Measurements from ENCODE around the gene TOP3B.

The TOP3B gene

DNA sequence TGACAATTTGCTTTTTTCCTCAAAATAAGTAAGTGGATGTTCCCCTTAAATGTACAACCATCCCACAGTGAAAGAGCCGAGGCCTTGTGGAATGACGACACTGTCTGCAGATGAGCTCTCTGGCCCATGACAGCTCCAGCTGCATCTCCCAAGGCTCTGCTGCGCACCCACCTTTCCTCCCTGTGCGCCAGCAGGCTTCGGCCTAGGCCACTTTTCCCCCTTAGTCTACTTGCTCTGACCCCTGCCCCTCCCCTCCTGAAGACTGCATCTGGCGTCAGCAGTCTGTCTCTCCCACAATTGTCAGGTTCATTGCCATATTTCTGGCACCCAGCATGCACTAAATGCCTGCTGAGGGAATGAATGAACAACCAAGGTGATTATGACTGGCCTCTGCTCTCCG is 2.0 kb downstream of the TOP3B start:
- DNase-seq, result no peak

DNA sequence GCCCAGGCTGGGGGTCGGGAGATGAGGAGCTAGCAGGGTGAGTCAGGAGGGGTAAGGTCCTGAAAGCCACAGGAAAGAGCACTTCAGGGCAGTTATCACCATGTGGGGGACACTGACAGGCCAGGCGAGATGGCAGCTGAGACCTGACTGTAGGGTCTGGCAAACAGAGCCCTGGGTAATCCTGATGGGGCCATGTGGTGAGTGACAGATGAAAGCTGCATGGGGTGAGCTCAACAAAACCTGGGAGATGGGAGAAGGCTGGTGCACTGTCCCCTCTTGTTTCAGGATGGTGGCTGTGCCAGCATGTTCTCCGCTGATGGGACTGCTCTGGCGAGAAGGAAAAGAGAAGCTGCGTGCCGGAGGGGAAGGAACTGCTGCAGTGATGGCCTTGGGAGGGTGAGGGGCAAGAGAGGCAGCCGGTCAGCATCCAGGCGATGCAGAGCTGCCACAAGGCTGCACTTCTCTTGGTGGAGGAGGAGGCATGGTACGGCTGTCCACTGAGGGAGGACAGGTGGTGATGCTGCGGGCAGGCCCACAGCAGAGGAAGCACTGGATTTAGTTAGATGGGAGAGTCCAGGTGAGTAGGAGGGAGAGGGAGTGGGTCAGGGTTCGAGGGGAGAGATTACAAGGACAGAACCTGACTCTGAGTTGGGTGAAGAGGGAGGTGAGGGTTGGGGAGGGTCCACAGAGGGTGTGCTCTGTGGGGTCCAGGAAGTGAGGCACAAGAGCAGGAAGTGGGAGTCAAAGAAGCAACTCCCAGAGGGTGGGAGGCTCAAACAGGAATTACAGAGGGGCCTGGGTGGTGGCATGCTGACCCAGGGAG is 3.8 kb downstream of the TOP3B start:
- no peak for DNase-seq

DNA sequence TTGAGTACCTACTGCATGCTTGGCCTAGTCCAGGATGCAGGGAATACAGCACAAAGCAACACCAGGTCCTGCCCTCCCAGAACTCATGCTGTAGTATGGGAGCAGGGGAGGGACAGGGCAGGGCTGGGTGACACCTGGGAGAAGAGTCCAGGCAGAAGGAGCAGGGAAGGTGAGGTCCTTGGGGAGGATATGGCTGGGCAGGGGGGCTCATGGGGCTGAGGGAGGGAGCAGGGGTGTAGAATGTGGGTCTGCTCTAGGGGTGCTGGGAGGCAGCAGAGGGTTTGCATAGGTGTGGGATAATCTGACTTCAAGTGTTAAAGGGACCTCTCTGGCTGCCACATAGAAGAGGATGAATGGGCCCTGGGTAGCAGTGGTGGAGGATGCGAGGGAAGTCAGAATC is 4.8 kb downstream of the TOP3B start:
- DNase-seq, result no peak

DNA sequence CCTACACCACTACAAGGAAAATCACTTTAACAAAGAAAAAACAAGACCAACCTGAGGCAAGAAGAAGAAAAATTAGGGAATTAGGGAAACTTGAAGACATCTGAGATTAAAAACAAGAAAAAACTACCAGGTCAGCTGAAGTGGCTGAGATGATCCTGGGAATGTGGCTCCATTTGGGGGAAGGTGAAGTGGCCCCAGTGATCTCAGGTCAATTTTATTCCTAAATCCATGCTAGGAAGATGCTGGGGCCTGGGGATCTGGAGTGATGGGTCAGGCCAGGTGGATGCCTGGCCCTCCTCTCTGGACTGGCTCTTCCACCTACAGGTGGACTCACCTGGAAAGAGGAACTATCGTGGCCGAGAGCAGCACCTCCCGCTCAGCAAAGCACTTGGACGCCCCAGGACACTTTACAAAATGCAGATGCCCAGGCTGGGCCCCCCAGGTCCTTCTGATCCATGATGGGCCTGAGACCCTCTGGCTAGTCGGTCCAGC is 6.7 kb downstream of the TOP3B start:
- no peak for DNase-seq

DNA sequence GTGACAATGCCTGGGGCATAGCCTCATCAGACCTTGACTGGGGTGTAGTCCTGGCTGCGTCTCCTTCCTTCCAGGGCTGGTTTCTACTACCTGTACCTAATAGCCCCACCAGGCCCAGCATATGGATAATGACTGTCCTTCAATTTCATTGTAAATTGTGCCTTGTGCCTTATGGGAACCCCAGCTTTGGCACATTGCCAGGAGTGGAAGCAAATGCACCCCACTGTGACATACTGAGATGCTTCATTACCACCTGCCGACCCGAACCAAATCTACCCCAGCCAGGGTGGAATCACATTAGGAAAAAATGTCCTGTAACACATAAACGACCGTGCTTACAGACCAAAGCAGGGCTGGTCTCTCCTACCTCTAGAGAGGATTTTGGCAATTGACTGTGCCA is 7.3 kb downstream of the TOP3B start:
- DNase-seq, result no peak

DNA sequence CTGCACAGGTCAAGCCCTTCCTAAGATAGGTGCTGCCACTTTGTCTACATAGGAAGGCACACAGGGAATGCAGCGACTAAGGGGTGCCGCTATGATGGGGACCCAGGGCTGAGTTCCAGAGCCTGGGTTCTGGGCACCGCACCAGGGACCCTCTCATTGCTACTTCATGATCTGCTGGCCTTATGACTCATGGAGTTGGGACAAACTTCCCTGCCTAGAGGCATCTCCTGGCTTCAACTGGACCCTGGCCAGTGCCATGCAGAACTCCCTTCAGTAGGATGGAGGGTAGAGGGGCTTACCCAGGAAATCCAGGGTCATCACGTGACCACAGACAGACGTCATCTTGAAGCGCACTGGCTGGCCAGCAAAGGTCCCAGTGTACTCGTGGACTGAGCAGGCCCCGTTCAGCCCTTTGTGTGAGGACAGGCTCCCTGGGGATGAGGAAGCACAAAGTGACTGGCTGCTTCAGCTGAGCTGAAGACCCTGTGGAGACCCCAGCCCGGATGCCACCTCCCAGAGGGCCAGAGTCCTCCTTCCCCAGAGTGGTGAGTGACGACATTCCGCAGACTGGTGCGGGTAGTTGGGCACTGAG is 8.4 kb downstream of the TOP3B start:
- DNase-seq, result no peak

DNA sequence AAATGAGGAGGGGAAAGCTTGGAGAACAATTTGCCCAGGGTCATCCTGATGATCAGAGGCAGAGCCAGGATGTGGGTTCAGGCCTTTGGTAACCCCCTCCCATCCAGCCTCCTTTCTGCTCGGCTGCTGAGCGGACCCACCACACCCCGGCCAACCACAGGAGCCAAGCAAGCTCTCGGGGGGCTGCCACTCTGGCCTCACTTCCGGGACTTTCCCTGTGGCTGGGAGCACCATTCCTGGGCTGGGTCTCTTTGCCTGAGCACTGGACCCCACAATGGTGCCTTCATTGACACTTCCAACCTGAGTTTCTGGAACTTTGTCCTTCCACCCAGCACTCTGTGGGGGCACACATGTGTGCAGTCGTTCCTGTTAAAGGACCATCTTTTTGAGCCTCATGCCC is 9.8 kb downstream of the TOP3B start:
- DNase-seq, result no peak

DNA sequence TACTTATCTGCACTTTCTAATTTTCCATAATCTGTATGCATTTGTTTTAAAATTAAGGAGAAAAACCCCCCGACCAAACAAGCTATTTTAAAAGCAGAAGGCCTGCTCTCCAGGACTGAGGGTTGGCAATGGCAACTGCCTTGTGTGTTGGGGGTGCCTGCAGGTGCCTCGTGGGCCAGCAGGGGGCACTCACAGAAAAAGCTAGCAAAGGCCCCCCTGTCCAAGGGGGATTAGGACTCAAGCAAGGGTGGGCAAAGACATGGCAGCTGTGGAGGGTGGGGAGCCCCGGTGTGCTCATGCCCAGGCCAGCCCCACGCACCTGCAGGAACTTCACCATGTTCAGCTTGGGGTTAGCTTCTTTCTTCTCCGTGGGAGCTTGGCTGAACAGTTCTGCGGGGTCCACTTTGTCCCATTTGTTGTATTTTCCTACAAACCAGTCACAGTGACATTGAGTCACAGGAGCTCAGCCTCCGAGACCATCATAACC is 10.3 kb downstream of the TOP3B start:
- peak; percentile 48 to 67 for DNase-seq

DNA sequence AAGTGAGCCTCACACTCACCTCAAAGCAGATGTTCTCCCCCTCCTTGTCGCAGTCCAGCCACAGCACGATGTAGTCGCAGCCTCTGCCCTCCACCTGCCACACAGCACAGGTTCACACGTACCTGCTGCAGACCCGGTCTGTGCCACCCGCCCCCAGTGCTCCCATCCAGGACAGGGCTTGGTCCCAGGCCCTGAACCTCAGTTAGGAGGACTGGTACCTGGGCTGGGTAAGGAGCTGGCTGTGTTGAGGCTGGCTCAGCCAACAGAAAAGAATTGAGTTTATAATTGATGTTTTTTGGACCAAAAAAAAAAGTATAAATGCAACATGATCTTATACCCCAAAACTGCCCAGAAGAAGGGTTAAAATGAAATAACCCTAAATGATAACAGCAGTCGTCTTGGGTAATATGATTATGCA is 10.7 kb downstream of the TOP3B start:
- no peak for DNase-seq

DNA sequence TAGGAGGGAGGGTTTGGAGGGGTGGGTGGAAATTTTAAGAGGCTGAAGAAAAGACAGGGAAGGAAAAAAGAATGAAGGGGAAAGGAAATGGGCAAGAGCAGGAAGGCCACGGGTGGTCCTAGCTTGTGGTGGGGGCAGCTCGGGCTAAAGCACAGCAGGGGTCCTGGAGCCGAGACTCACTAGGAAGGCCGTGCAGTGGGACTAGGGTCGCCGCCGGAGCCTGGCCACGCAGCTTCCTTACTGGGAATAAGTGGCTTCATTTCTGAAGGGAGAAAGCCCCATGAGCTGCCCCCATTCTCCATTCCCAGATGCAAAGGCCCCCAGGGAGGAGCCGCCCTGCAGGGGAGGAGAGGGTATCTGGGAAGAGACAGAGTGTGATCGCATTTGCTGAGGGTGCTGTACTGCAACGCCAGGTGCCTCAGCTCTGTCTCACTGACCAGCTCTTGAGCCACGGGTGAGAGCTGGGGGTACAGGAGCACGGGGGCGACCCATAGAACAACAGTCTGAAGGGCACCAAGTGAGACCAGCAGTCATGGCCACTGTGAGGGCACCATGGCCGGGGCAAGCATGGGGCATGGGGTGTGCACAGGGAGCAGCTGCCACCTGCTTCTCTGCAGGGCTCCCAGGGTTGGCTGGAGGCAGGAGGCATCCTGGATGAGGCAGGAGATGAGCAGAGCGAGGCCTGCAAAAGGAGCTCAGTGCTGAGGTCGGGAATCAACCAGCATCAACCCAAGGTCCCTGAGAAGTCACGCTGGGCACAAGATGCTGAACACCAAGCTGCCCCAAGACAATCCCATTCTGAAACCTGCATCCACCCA is 11.6 kb downstream of the TOP3B start:
- no peak for DNase-seq

DNA sequence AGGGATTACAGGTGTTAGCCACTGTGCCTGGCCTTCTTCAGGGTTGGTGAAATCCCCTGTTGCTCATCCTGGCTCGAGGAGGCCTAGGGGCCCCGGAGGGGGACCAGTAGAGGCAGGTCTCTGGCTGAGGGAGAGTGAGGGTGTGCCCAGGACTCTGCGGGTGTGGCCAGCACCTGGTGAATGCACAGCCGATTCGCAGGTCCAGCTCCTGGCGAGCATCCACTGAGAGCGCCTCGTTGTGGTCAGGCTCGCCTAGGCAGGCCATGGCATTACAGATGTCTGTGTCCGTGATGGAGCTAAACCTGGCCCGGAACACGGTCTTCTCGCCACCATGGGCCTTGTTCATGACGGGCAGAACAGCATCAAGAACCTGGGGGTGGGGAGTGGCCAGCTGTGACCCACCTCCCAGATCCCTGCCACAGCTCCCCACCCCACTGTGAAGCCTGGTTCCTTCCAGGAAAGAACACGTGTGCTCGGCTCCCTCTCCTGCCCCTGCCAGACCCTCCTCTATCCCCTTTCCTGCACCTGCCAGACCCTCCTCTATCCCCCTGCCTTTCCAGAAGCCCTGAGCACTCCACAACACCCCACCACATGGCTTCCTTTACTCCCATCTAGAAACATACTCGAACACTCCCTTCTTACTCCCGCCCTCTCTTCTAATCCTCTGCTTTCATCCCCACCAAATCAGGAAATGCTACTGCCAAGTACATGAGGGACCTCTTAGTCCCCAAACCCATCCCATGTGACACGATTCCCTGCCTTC is 12.4 kb downstream of the TOP3B start:
- DNase-seq, result no peak

DNA sequence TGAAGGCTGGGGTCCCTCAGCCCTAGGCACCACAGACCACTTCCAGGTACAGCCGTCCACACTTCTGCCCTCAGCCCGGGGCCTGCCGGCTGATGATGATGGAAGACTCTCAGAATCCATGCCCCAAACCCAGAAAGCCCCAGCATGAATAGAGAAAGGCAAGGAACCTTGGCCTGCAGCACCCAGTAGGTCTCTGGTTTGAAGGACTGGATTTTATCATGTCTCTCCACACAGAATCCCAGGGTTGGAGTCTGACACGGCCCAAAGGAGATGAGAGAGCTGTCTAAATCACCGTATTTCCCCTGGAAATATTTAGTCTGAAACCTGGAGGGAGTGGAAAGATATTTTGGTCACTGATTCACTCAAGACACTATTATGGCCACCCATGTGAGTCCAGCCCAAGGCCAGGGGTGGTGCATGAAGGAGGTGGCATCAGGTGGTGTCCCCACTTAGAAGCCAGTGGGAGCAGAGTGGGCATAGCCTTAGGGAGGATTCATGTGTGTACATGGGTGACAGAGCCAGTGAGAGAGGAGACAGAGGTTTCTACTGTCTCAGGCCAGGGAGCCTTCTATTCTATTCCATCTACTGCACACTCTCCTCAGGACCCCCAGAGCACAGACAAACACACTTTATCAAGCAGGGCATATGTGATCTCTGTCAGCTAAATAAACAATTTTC is 14.0 kb downstream of the TOP3B start:
- no peak for DNase-seq

DNA sequence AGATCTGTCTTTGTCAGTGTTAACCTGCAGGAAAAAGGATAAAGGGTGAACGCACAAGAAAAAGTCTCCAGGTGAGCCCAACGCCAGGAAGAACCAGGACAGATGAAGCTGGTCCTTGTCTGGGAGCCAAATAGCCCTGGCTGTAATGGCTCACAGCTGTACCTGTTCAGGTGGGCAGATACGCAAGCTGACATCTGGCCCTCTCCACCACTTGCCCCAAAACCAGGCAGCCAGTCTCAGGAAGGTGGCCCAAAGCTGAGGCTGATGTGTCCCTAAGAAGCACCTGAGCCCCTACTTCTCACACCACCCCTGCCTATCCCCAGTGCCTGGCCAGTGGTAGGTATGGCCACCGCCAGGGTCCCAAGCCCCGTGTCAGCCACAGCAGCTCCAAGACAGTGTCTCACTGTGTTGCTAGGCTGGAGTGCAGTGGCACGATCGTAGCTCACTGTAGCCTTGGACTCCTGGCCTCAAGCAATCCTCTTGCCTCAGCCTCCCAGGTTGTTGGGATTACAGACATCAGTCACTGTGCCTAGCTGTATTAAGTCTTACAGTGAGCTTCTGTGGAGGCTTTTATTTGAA is 14.8 kb downstream of the TOP3B start:
- DNase-seq, result no peak

DNA sequence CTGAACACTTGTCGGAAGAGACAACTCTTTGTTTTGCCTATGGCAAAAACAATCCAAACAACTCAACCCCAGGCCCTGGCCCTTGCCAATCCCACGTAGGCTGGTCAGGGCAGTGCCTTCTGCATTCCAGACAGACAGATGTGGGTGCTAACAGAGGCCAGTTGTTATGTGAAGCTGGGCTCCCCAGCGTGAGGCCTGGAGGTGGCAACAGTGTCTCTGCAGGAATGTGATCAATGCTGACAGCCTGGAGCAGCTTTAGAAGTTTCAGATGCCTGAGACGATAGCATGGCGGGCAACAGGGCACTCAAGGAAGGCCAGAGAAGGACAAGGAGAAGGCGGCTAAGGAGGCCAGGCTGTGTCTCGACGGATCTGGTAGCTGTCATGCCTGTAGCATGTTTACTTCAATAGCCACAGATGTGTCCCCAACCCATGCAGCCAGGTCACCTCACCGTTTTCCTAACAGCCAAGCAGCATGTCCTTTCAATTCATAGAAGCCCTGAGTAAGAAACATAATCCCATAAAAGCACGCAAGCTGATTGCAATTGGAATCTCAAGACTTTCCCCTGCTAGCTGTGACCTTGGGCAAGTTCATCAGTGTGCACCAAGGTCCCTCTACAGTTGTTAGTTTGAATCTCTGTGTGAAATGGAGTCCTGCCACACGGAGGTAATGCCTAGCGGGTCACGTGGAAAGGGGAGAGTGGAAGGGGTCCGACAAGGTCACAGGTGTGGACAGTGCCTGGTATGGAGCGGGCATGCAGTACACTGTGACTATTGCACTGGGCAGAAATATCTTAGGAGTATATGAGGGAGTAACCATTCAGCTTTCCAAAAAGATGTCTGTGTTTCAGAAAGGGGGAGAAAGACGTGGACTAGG is 15.7 kb downstream of the TOP3B start:
- no peak for DNase-seq

DNA sequence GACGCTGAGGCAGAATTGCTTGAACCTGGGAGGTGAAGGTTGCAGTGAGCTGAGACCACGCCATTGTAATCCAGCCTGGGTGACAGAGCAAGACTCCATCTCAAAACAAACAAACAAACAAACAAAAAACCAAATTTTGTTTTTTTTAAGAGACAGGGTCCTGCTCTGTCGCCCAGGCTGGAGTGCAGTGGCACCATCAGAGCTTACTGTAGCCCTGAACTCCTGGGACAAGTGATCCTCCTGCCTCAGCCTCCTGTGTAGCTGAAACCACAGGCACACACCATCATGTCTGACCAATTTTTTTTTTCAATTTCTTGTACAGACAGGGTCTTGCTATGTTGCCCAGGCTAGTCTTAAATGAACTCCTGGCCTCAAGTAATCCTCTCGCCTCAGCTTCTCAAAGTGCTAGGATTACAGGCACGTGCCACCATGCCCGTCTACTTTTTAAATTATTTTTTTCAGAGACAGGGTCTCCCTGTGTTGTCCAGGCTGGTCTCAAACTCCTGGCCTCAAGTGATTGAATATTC is 16.8 kb downstream of the TOP3B start:
- DNase-seq, result no peak

DNA sequence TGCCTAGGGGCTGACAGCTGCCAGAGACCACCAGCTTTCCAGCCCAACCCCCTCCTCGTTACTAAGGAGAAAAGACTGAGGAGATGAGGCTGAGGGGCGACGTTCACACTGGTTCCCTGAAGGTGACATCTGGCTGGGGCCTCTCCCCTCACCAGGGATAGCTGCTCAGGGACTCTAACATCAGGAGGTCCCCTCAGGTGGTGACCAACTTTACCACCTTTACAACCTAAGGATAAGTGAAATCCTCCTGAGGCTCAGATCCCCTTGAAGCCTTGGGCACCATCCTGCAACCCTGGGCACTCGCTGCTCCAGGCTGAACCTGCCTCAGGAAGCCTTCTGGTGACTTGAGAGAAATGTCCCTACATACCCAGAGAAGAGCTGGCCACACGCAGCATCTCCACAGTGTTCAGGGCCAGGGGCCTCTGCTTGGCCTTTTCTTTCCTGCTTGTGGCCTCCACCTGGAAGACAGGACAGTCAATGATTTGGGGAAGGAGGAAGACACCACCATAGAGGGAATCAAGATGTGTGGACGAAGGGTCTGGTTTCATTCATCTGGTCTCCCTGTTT is 17.6 kb downstream of the TOP3B start:
- no peak for DNase-seq

DNA sequence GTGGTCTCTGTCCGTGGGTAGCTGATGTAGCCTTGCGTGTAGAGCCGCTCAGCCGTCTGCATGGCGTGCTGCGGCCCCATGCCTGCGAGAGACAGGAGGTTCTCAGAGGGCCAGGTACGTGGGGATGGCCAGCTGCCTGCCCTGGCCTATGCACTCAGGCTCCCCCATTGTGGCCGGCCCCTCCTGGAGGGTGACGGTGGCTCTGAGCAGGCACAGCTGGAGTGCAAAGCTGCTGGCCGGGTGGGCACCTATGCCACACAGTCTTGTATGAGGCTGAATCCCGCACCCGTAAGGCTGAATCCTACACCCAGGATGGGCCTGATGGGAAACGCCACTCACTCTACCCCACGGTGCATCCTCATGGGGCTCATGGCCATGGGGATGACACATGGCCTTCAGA is 18.4 kb downstream of the TOP3B start:
- DNase-seq, result no peak

DNA sequence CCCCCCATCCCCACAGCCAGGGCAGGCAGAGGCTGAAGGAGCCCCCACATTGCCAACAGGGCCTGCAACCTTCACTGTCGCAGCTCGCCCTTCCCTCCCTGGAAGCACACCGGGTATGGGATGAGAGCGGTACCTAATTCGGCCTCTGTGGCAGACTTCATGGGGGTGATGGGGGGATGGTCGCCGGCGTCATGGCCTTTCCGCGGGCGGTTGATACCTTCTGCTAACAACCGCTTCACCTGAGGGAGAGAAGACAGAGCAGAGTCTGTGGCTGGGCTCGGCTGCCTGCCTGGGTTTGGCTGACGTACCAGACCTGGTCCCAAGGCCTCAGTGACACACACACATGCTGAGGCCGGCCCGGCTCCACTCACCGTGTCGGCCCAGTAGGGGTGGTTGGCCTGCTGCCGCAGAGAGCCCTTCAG is 18.8 kb downstream of the TOP3B start:
- no peak for DNase-seq

DNA sequence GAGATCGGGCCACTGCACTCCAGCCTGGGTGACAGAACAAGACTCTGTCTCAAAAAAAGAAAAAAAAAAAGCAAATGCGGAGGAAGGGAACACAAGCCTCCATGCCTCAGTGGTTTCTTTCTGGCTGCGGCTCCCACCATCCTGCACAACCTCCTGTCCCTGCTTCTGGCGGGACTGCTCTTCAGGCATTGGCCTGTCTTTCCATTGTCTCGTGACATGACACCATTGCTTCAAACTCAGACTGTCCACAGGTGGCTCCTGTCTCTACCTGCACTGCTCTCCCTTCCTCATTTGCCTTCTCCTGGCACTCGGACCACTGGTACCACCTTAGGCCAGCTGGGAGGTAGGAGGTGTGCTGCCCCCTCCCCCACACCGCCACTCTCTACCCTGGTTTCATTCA is 19.3 kb downstream of the TOP3B start:
- no peak for DNase-seq

DNA sequence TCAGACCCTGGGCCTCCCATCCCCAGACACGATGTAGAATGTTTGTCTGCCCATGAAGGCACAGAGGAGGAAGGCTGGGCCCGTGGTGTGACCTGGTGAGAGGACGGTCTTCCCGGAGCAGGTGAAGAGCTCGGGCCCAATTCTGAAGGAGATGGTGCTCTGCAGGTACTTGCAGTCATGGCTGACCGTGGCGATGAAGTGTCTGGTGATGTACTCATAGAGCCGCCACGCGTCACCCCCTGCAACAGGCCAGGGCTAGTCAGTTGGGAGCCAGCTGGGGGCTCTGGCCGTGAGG is 20.0 kb downstream of the TOP3B start:
- DNase-seq, result no peak
